PC-9 (cell line): ENCODE results near the gene SOCS2. TPM values are rescaled to one million over a fixed set of nuclear protein-coding genes. Genes with fewer than 3 reads are reported as not detected.

Experiments used
- Bru-seq: library from RNA; stranded (reverse); fragments of 400-500 nt; gene quantifications from one replicate; lab custom pipeline; 2021; lab: Mats Ljungman, UMichigan
- BruChase-seq, 2 experiments: library from RNA; stranded (reverse); fragments of 400-500 nt; gene quantifications; one replicate each; lab custom pipeline; 2021; lab: Mats Ljungman, UMichigan
- BruUV-seq: library from RNA; stranded (reverse); fragments of 400-500 nt; replicated peaks from 2 replicates; lab custom pipeline; 2021; lab: Mats Ljungman, UMichigan
- CTCF ChIA-PET: fragments of 300-600 bp; sonication (Branson Sonifier 250); formaldehyde crosslinking; loops from one replicate; lab custom pipeline; 2022; ENCODE audit warnings: antibody characterized with exemption; lab: Charles Lee
- POLR2A ChIA-PET: fragments of 300-600 bp; sonication (Branson Sonifier 250); formaldehyde crosslinking; loops from one replicate; lab custom pipeline; 2022; ENCODE audit warnings: antibody characterized with exemption; ENCODE audit not compliant: unreplicated experiment; lab: Charles Lee
- DNase-seq, 2 experiments: peaks; one replicate each; pipeline versions ENCODE4 v3.0.0 to v3.0.0-alpha.2; 2015 to 2022; ENCODE audit warnings: mixed read lengths in 1 of 2
- H2AFZ ChIP-seq: fragments of 200-600 bp; sonication (generic); 2 replicates; pipeline ENCODE4 v1.8.1; 2017; ENCODE audit warnings: antibody characterized with exemption
- H3F3A ChIP-seq: fragments of 200-600 bp; sonication (generic); 2 replicates; pipeline ENCODE4 v1.8.1; 2017; ENCODE audit warnings: antibody characterized with exemption, mild to moderate bottlenecking, low read depth; ENCODE audit not compliant: insufficient read depth
- H3K27ac ChIP-seq: fragments of 200-600 bp; sonication (generic); 2 replicates; pipeline ENCODE4 v1.6.1; 2016; ENCODE audit warnings: mixed run types
- H3K27me3 ChIP-seq: fragments of 200-600 bp; sonication (generic); 2 replicates; pipeline ENCODE4 v1.6.1; 2016; ENCODE audit warnings: low read depth, mixed run types; ENCODE audit not compliant: insufficient read depth
- H3K36me3 ChIP-seq: fragments of 200-600 bp; sonication (generic); 2 replicates; pipeline ENCODE4 v1.6.1; 2016; ENCODE audit warnings: low read depth, mixed run types
- H3K4me1 ChIP-seq: fragments of 200-600 bp; sonication (generic); replicated peaks from 2 replicates; pipeline ENCODE4 v1.6.1; 2016; ENCODE audit warnings: mixed run types; ENCODE audit not compliant: insufficient read depth
- H3K4me2 ChIP-seq: fragments of 200-600 bp; sonication (generic); 2 replicates; pipeline ENCODE4 v1.6.1; 2017; ENCODE audit warnings: mixed run types
- H3K4me3 ChIP-seq: fragments of 200-600 bp; sonication (generic); 2 replicates; pipeline ENCODE4 v1.6.1; 2016; ENCODE audit warnings: mixed run types
- H3K79me2 ChIP-seq: fragments of 200-600 bp; sonication (generic); 2 replicates; pipeline ENCODE4 v1.6.1; 2017; ENCODE audit warnings: low read depth, mixed run types
- H3K9me2 ChIP-seq: fragments of 200-600 bp; sonication (generic); 2 replicates; pipeline ENCODE4 v1.8.1; 2017; ENCODE audit warnings: mild to moderate bottlenecking; ENCODE audit not compliant: insufficient read depth
- H3K9me3 ChIP-seq: fragments of 200-600 bp; sonication (generic); 2 replicates; pipeline ENCODE4 v1.8.1; 2016; ENCODE audit warnings: low read depth; ENCODE audit not compliant: insufficient read depth
- H4K20me1 ChIP-seq: fragments of 200-600 bp; sonication (generic); 2 replicates; pipeline ENCODE4 v1.8.1; 2017; ENCODE audit not compliant: insufficient read depth
- CTCF ChIP-seq: fragments of 200-600 bp; sonication (generic); conservative IDR thresholded peaks from 2 replicates; pipeline ENCODE4 v1.6.1; 2017; ENCODE audit warnings: mixed run types, antibody characterized with exemption, mild to moderate bottlenecking, moderate library complexity
- EZH2 ChIP-seq: fragments of 200-600 bp; sonication (generic); IDR thresholded peaks from 2 replicates; pipeline ENCODE4 v1.8.0; 2017; ENCODE audit warnings: antibody characterized with exemption, low read depth
- intact Hi-C: fragments of 100-400 bp; cut with micrococcal nuclease; formaldehyde crosslinking; loops from one replicate; pipeline ENCODE4 v1.10.0; 2022; ENCODE audit not compliant: unreplicated experiment
- long read RNA-seq: library from polyadenylated mRNA; stranded (forward); transcript quantifications from one replicate; pipeline ENCODE4 v2.0.0, GENCODE V29; 2022
- total RNA-seq: library from RNA; stranded (reverse); gene quantifications from 2 replicates; pipeline ENCODE4 v1.2.3, GENCODE V29; 2021

SOCS2 gene
- total RNA-seq (9.2 and 11.1 TPM in 2 replicates), Bru-seq, nascent RNA (percentile 71 among the genes with signal in this experiment), BruChase-seq, experiment 1, labeled RNA remaining after a 2-hour chase (percentile 80 among the genes with signal in this experiment), BruChase-seq, experiment 2, labeled RNA remaining after a 6-hour chase (percentile 89 among the genes with signal in this experiment)
- long read RNA-seq, transcript SOCS2-202 (3 exons, 1,065 nt) = major isoform, 7 of 15 reads
- long read RNA-seq, partial matches to known transcripts = 0 of 15 reads
- long read RNA-seq, other reads (novel, unspliced or antisense) = 3 of 15 reads

- Histone ChIP-seq H3K4me1 (no peaks in the 10 kb centered on the region), H3K4me2 (peak within 1 kb of the TSS; percentile 97), H3K9me3 (no peaks in the 10 kb centered on the region), H4K20me1 (no peaks in the 10 kb centered on the region), H3F3A (peaks cover 20% of the 10 kb centered on the region; the same call in 1 of the 2 replicates), H3K36me3 (no peaks in the 10 kb centered on the region), H3K79me2 (no peaks in the 10 kb centered on the region), H3K9me2 (no peaks in the 10 kb centered on the region), H2AFZ (peak within 1 kb of the TSS; percentile 96), H3K4me3 (peak within 1 kb of the TSS; percentile 94), H3K27me3 (no peaks in the 10 kb centered on the region), H3K27ac (peak within 1 kb of the TSS; percentile 76)
- ChIA-PET CTCF (interaction anchor here (0.7 kb wide), 1 partner anchor 213 kb away, joined by 3 read pairs; no protein-coding TSS in a partner anchor), POLR2A (no interaction called here)
- no peak for TF ChIP-seq CTCF
- no peak for TF ChIP-seq EZH2
- intact Hi-C loops = loop anchor here (1.0 to 5.0 kb wide), 5 partner anchors 55 to 528 kb away; partner anchors contain the start of gene CRADD
- TSS peak; percentile 21 for BruUV-seq
- DNase-seq = peak in 1 of 2 experiments; percentile 42
Observed at GRCh38 chr12:93571925-93572711, at the start of gene SOCS2. Gene SOCS2 (plus strand): TSS chr12:93572675. CDS start chr12:93572898, 223 bp downstream.

GRCh38 chr12:93524386-93525133, 47.9 kb upstream of the SOCS2 start:
- no TSS peak for BruUV-seq
- no peaks in the 10 kb centered on the region for H3K36me3 ChIP-seq
- no peaks in the 10 kb centered on the region for H3K27me3 ChIP-seq
- intact Hi-C loops = no loop called here
- H4K20me1 ChIP-seq = no peaks in the 10 kb centered on the region
- no peaks in the 10 kb centered on the region for H3K9me2 ChIP-seq
- POLR2A ChIA-PET = no interaction called here
- H3K27ac ChIP-seq = no peak overlapping the region
- peaks cover 13% of the 10 kb centered on the region for H3K4me1 ChIP-seq
- TF ChIP-seq EZH2 (no peak), CTCF (no peak)
- H2AFZ ChIP-seq = no peak overlapping the region
- no peaks in the 10 kb centered on the region for H3K79me2 ChIP-seq
- no peak overlapping the region for H3K4me2 ChIP-seq
- no peaks in the 10 kb centered on the region for H3K9me3 ChIP-seq
- H3F3A ChIP-seq = no peaks in the 10 kb centered on the region
- no peak for DNase-seq
- no peak overlapping the region for H3K4me3 ChIP-seq
- CTCF ChIA-PET = no interaction called here
